HepG2 (cell line): ENCODE results near the gene PDE4C. TPM values are rescaled to one million over a fixed set of nuclear protein-coding genes. Genes with fewer than 3 reads are reported as not detected.
A peak's percentile ranks its signal among the peaks of the same experiment; 100 is the strongest.

Experiments used
- ESRRA ChIP-seq: sonication (generic); formaldehyde crosslinking; IDR thresholded peaks from 2 replicates; pipeline ENCODE4 v1.5.1; 2020; ENCODE audit warnings: mild to moderate bottlenecking, low read depth, missing genetic modification reagents
- ETV6 ChIP-seq: sonication (generic); formaldehyde crosslinking; conservative IDR thresholded peaks from 2 replicates; pipeline ENCODE4 v1.4.0; 2020; ENCODE audit warnings: missing genetic modification reagents
- HDAC1 ChIP-seq: sonication (generic); formaldehyde crosslinking; IDR thresholded peaks from 2 replicates; pipeline ENCODE4 v1.5.1; 2020; ENCODE audit warnings: mild to moderate bottlenecking, missing genetic modification reagents
- JDP2 ChIP-seq: sonication (generic); formaldehyde crosslinking; IDR thresholded peaks from 2 replicates; pipeline ENCODE4 v1.8.1; 2022; ENCODE audit warnings: missing genetic modification reagents, borderline replicate concordance
- KAT7 ChIP-seq: IDR thresholded peaks from 2 replicates; pipeline ENCODE4 v1.6.1; 2018; ENCODE audit warnings: borderline replicate concordance, missing compliant biosample characterization
- NFKB2 ChIP-seq: sonication (generic); formaldehyde crosslinking; IDR thresholded peaks from 2 replicates; pipeline ENCODE4 v1.4.0; 2020; ENCODE audit warnings: missing genetic modification reagents, borderline replicate concordance
- NR2C2 ChIP-seq: sonication (generic); formaldehyde crosslinking; IDR thresholded peaks from 2 replicates; pipeline ENCODE4 v1.4.0; 2020; ENCODE audit warnings: missing genetic modification reagents, mild to moderate bottlenecking, moderate library complexity, borderline replicate concordance
- RARA ChIP-seq: IDR thresholded peaks from 2 replicates; pipeline ENCODE4 v1.6.1; 2016; ENCODE audit warnings: missing genetic modification reagents, missing compliant biosample characterization
- REL ChIP-seq: sonication (generic); formaldehyde crosslinking; conservative IDR thresholded peaks from 2 replicates; pipeline ENCODE4 v1.8.0; 2022; ENCODE audit warnings: mild to moderate bottlenecking, missing genetic modification reagents, moderate library complexity
- SKIL ChIP-seq: sonication (generic); formaldehyde crosslinking; IDR thresholded peaks from 2 replicates; pipeline ENCODE4 v1.8.0; 2022; ENCODE audit warnings: missing genetic modification reagents, mild to moderate bottlenecking, moderate library complexity, borderline replicate concordance
- THRA ChIP-seq: sonication (generic); formaldehyde crosslinking; IDR thresholded peaks from 2 replicates; pipeline ENCODE4 v1.4.0; 2020; ENCODE audit warnings: missing genetic modification reagents, borderline replicate concordance
- ZFYVE20 ChIP-seq: sonication (generic); formaldehyde crosslinking; IDR thresholded peaks from 2 replicates; pipeline ENCODE4 v1.8.0; 2023; ENCODE audit warnings: low read depth, mild to moderate bottlenecking, moderate library complexity, missing genetic modification reagents, borderline replicate concordance
- ZKSCAN5 ChIP-seq: sonication (generic); formaldehyde crosslinking; IDR thresholded peaks from 2 replicates; pipeline ENCODE4 v1.5.1; 2020; ENCODE audit warnings: mild to moderate bottlenecking, missing genetic modification reagents
- ZNF674 ChIP-seq: sonication (generic); formaldehyde crosslinking; IDR thresholded peaks from 2 replicates; pipeline ENCODE4 v1.5.0; 2020; ENCODE audit warnings: low read depth, mild to moderate bottlenecking, missing genetic modification reagents
- polyA plus RNA-seq, 8 experiments: library from polyadenylated mRNA; depleted of rRNA in 3 of 8; stranded (reverse) in 7 of 8; unstranded in 1 of 8; fragments of >200 nt; fragmentation: Illumina TruSeq in 4 of 8; extraction: Trizol in 4 of 8; gene quantifications; 2 replicates each; pipeline versions ENCODE4 v1.2.1 to v1.2.3, GENCODE V29; 2011 to 2016; ENCODE audit warnings: low read depth in 4 of 8, missing spikeins in 1 of 8, mixed read lengths in 1 of 8; ENCODE audit not compliant: insufficient read depth in 1 of 8
- total RNA-seq, 5 experiments: library from RNA; depleted of rRNA; stranded (reverse); fragments of >200 nt; fragmentation: Illumina TruSeq; extraction: Trizol; gene quantifications; 2 replicates each; pipeline ENCODE4 v1.2.3, GENCODE V29; 2016; ENCODE audit warnings: low read depth in 1 of 5
- TF ChIP-seq, protein P1 (sequence below): IDR thresholded peaks from 2 replicates; pipeline ENCODE4 v1.4.0; 2020; ENCODE audit warnings: mild to moderate bottlenecking, missing genetic modification reagents
- TF ChIP-seq, protein P2 (sequence below): sonication (generic); formaldehyde crosslinking; conservative IDR thresholded peaks from 2 replicates; pipeline ENCODE4 v1.4.0; 2020; ENCODE audit warnings: missing genetic modification reagents

The PDE4C gene
- total and polyA plus RNA-seq, 2 of the 13 experiments (the other 11 are each of a cell fraction or from before 2014, with no cell fraction given): 1.4 to 14.0 TPM

DNA sequence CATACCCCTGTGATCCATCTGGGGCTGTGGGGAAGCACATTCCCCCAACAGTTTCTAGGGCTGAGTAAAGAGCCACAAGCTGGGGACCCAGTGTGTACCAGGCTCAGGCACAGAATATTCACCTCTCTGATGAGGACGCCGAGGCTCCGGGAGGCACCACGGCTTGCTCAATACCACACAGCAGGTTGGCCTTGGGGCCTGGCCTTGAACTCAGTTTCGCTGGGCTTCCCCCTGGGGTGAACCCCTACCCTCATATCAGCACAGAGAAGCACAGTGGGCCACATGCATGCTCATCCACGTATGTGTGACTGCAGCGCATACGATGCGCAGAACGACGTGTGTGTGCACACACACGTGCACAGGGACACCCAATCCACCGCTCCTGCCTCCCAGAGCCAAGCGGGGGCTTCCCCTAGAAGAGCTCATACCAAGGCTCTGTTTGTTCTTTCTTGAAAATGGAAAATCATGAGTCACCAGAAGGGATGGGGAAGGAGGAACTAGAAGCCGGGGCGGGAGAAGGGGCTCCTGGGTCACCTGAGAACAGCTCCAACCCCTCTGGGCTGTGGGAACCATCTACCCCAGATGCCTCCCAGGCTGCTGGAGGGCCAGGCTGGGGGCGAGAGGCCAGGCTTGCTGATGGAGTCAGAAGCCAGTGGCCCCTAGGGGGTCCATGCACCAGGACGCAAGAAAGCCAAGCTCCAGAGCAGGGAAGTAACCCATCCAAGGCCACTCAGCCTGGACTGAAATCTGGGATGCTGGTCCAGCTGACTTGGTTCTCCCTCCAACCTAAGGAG is 4.9 kb upstream of the PDE4C start (continued):
- no peak for TF ChIP-seq KAT7 (CRISPR knock-in tag)
- no peak for TF ChIP-seq HDAC1 (CRISPR knock-in tag)
- TF ChIP-seq JDP2 (CRISPR knock-in tag): no peak
- TF ChIP-seq SKIL (CRISPR knock-in tag): 0 out of 2 replicates have a peak, but pooled peaks have one; percentile 26
- TF ChIP-seq ZKSCAN5 (CRISPR knock-in tag): no peak
- TF ChIP-seq NR2C2 (CRISPR knock-in tag): peak; percentile 67; the same call in 1 of the 2 replicates
- no peak for TF ChIP-seq ZFYVE20
- no peak for TF ChIP-seq ESRRA (CRISPR knock-in tag)
- TF ChIP-seq, protein P1, sequence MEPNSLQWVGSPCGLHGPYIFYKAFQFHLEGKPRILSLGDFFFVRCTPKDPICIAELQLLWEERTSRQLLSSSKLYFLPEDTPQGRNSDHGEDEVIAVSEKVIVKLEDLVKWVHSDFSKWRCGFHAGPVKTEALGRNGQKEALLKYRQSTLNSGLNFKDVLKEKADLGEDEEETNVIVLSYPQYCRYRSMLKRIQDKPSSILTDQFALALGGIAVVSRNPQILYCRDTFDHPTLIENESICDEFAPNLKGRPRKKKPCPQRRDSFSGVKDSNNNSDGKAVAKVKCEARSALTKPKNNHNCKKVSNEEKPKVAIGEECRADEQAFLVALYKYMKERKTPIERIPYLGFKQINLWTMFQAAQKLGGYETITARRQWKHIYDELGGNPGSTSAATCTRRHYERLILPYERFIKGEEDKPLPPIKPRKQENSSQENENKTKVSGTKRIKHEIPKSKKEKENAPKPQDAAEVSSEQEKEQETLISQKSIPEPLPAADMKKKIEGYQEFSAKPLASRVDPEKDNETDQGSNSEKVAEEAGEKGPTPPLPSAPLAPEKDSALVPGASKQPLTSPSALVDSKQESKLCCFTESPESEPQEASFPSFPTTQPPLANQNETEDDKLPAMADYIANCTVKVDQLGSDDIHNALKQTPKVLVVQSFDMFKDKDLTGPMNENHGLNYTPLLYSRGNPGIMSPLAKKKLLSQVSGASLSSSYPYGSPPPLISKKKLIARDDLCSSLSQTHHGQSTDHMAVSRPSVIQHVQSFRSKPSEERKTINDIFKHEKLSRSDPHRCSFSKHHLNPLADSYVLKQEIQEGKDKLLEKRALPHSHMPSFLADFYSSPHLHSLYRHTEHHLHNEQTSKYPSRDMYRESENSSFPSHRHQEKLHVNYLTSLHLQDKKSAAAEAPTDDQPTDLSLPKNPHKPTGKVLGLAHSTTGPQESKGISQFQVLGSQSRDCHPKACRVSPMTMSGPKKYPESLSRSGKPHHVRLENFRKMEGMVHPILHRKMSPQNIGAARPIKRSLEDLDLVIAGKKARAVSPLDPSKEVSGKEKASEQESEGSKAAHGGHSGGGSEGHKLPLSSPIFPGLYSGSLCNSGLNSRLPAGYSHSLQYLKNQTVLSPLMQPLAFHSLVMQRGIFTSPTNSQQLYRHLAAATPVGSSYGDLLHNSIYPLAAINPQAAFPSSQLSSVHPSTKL (CRISPR knock-in tag): 0 out of 2 replicates have a peak, but pooled peaks have one; percentile 30
- 0 out of 2 replicates have a peak, but pooled peaks have one; percentile 34 for TF ChIP-seq NFKB2
- TF ChIP-seq THRA (CRISPR knock-in tag): peak; percentile 77; the same call in 1 of the 2 replicates
- TF ChIP-seq, protein P2, sequence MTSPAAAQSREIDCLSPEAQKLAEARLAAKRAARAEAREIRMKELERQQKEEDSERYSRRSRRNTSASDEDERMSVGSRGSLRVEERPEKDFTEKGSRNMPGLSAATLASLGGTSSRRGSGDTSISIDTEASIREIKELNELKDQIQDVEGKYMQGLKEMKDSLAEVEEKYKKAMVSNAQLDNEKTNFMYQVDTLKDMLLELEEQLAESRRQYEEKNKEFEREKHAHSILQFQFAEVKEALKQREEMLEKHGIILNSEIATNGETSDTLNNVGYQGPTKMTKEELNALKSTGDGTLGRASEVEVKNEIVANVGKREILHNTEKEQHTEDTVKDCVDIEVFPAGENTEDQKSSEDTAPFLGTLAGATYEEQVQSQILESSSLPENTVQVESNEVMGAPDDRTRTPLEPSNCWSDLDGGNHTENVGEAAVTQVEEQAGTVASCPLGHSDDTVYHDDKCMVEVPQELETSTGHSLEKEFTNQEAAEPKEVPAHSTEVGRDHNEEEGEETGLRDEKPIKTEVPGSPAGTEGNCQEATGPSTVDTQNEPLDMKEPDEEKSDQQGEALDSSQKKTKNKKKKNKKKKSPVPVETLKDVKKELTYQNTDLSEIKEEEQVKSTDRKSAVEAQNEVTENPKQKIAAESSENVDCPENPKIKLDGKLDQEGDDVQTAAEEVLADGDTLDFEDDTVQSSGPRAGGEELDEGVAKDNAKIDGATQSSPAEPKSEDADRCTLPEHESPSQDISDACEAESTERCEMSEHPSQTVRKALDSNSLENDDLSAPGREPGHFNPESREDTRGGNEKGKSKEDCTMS (CRISPR knock-in tag): no peak
- peak; percentile 91 for TF ChIP-seq RARA (CRISPR knock-in tag)
- no peak for TF ChIP-seq REL (CRISPR knock-in tag)
- TF ChIP-seq ZNF674: no peak
- no peak for TF ChIP-seq ETV6 (CRISPR knock-in tag)
